Fibroblast of skin of left biceps (primary cell): ENCODE measurements around the gene ASTN2.

ENCODE experiments used
- DNase-seq, 2 experiments: peaks; one replicate each; pipeline ENCODE4 v3.0.0-alpha.2; 2013; ENCODE audit warnings: low read depth in 2 of 2

Gene ASTN2

DNA sequence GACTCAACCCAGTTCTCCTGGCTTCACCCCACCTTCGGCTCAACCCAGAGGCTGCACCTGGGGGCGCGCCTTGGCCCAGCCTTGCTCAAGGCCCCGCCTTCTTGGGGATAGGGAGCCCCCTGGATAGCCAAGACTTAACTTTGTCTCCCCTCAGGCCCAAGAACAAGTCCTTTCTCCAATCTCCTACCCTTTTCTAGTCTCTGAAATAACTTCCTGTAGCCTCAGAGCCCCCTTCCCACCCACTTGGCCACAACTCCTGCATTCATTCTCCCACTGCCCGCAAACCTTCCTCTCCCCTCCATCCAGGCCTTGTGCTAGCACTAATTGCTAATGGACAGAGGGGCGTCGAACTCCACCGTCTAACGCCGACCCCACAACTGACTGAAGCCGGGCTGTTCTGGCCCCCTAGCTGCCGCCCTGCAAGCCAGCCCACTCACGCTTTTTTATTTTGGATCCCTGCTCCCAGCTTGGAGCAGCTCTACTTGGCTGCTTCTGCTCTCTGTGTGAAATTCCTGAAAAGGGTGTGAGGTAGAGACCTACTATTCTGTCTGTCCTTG is 579 bp upstream of the ASTN2 start:
- DNase-seq: no peak

DNA sequence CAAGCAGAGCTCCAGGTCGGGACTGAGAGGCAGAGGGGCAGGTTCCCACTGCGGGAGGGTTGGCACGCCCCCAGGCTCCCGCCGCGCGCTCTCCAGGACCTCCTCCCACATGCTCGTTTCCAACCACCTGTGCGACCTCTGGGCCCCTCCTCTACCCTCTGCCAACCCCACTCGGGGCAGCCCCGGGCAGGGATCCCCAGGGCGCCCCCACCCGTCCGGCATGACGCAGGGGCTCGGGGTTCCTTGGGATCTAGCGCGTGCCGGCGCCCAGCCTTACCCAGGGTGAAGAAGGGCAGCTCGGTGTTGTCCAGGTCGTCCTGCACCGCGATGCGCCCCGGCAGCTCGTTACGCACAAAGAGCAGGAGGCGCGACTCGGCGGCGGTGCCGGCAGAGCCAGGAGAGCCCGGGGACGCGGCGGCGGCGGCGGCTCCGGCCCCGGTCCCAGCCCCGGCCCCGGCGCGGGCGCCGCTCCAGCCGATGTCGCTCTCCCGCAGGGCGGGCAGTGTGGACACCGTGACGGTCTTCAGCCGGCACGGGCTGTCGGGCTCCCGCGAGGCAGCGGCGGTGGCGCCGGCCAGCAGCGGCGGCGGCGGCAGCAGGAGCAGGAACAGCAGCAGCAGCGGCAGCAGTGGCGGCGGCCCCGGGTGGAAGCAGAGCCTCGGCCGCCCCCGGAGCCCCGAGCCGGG is 494 bp downstream of the ASTN2 start:
- DNase-seq: no peak

DNA sequence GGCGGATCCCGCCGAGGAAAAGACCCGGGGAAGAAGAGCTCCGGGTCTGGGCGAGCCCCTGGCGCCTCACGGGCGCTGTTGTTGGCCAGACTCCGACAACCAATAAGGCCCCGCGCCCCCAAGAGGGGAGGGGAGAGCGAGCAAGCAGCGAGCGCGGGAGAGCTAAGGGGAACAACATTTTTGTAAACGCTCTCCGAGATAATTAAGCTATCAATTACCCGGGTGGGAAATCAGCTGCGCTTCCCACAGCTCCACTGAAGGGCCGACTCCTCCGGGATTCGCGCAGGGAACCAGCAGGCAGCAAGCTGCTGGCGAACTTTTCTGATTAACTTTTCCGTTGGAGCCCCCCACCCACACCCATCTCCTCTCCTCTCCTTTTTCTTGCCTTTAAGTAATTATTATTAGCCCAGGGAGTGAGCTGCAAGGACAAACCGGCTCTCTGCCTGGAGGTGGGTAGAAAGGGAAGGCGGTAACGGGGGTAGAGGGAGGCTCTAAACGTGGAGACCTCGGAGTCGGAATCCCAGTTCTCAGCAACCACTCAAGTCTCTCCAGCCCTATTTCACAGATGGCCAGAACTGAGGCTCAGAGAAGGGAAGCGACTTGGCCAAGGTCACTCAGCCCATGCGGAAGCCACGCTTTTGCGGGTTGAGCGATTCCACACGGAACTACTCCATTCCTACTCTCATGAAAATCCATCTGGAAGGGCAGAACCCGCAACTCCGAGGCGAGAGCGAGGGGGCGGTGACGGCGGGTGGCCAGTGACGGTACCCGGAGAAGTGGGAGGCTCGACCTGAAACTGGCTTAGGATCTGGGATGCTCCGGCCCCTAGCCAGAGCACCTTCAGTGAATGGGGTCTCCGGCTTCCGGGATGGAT is 1.3 kb downstream of the ASTN2 start:
- no peak for DNase-seq

DNA sequence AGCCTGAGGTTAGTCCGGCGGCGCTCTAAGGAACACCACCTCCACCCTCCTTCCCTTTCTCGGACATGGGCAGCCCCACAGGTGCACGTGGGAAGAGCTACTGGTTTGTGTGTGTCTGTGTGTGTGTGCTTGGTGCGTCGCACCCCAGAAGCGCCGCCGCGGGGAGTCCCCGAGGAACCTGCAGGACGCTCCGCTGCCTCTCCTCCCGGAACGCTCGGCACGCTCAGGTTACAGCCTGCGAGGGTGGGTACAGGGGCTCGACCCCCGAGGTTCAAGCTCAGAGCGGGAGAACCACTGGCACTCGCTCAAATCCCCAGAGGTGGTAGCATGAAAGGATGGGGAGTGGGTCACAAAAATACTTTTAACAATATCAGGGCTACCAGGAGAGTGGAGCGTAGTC is 2.0 kb downstream of the ASTN2 start:
- no peak for DNase-seq

DNA sequence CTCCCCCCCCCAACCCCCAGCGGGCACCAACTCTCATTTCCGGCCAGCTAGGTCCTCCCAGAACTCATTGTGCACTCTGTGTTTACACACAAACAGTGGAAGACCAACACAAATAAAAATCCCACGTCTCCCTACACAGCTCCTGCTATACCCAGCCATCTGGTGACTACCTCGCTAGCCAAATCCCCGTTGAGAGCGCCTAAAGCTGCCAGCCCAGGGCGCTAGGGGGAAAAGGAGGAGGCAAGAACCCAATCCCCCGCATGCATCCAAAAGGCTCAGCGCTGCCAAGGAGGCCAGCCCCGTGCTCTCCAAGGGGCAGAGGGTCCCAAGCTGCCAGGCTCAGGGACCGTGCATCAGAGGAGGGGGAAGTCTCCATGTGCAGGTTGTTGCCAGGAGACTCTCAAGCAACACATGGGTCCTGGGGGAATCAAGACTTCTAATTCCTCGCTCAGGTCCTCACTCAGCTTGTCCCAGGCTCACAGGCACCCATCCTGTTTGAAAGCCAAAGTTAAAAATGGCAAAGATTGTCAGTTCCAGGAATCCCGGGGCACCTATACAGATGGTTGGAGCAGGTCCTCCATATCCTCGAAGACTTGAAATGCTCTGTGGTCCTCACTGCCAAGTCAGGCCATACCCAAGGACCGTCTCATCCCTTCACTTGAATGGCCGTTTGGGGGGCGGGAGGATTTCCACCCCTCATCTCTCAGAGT is 2.7 kb downstream of the ASTN2 start:
- DNase-seq: no peak

DNA sequence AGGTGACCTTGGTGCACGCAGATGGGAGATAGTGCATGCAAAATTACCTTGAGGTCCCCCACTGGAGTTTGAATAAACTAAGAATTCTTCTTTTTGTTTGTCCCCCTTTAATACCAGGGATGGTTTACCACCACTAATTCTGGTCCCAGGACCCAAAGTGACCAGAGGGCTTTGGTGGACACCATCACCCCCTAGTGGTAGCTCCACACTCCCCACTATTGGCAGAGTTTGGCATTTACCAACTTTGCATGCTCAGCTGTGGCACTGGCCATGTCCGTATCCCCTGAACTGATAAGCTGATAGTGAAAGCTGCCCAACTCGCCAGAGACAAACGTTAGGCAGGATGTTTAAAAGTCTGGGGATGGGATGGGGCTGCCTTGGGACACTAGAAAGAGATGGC is 3.3 kb downstream of the ASTN2 start:
- DNase-seq: no peak

DNA sequence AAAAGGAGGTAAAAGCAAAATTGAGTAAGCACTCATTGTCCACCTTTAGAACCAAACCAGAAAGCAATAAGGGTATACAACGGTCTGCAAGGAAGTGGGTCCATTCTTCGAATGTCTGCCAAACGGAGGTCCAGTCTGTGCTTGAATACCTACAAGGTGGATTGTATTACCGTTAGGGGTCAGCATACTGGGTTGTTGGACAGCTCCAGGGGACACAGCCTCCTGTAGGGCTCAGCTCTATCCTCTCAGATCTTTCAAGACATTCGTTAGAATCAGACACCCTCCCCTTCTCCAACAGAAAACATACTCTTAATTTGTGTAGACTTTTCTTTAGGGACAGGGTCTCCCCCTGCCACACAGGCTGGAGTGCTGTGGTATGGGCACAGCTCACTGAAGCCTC is 5.5 kb downstream of the ASTN2 start:
- DNase-seq: no peak

DNA sequence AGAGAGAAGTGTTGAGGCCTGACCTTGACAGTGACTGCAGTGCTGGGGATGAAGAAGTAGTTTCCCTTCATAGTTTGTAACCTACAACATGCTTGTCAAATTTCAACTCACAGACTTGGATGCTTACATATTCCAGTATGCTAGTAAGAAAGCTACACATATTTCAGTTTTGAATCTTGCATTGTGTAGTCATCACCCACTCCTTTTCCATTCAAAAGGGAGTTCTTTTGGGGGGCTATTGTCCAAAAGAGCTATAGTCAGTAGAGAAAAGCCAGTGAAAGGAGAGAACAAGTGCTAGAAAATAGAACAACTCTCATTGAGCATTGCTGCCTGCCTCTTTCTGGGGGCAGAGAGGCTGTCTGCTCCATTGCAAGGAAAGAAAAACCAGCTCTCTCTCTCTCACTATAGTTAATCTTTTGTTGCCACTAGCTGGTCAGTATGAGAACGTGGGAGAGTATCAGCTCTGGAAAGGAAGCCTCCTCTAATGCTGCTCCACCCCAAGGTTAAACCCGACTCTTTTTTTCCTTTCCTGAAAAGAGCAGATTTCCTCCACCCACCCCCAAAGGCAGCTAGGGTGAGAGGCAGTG is 7.3 kb downstream of the ASTN2 start:
- DNase-seq: no peak

DNA sequence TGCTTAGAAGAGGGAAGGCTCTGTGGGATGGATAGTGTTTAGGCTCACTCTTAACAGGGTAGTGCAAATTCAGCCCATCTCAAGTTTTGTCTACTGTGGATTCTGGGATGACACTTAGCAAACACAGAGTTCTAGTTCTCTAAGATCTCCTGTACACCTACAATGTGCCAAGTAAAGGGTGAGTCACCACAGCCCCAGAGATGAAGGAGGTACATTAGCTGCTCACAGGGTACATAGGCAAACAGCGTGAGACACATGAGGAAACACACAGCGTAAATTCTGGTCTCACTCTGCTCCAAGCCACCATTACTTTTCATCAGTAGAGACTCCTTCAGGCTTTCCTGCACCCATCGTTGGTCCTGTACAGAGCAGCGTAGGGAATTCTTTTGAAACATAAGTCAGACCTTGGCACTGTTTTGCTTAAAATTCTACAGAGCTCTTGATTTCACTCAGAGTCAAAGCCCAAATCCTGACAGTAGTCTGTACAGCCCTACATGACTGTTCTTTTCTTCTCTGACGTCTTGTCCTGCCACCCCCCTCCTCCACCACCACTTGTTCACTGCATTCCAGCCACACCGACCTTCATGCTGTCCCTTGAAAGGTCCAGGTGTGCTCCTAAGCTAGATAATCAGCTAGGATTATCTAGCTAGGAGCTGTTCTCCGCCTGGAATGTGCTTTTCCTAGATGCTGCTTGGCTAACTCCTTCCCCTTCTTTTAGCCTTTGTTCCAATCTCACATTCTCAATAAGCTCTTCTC is 8.7 kb downstream of the ASTN2 start:
- DNase-seq: no peak

DNA sequence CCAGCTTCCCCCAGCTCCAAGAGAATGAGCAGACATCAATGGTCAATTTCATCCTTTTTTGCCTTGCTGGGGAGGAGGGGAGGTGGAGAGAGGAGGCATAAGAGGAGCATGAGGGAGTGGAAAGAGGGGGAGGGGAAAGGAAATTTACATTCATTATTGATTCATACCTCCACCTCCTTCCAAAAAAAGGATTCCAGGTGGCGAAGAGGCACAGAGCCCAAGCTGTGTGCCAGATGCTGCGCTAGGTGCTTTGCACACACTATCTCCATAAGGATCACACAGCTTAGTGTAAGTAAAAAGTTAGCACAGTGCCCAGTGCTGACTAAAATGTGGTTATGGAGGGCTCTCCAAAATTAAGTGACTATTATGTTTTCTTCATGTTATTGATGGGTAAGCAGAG is 11.0 kb downstream of the ASTN2 start:
- DNase-seq: no peak

DNA sequence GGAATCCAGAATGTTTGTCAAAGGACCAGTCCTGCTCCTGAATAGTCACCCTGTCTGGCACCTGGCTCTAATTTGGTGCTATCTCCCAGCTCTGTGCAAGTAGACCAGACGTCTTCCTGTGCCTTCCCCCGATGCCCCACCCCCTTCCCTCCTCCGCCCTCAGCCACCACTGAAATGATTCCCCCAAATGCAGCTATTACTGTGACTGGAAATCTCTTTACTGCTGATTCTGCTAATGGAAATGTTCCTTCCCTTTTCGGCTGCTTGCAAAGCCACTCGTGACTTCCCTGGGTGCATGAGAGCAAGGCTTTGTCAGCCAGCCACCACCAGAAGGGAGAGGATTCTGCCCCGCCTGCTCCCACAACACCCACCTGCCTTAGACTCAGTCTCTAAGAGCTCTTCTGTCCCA is 11.4 kb downstream of the ASTN2 start:
- DNase-seq: no peak

DNA sequence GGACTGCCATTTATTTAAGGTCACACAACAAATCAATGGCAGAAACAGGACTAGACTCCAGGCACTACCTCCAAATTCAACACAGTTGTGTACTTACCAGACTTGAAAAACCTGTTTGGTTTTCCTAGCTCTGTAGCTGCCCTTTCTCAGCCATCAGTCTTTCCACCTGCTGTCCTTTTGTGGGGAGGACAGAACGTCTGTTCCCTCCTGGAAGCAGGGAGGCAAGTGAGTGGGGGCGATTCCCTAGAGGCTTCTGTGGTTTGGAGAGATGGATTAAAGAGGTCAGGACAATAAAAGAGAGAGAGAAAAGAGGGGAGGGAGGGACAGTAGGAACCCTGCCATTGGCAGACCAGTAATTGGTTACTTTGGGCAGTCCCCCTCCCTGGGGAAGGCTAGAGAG is 14.7 kb downstream of the ASTN2 start:
- no peak for DNase-seq

DNA sequence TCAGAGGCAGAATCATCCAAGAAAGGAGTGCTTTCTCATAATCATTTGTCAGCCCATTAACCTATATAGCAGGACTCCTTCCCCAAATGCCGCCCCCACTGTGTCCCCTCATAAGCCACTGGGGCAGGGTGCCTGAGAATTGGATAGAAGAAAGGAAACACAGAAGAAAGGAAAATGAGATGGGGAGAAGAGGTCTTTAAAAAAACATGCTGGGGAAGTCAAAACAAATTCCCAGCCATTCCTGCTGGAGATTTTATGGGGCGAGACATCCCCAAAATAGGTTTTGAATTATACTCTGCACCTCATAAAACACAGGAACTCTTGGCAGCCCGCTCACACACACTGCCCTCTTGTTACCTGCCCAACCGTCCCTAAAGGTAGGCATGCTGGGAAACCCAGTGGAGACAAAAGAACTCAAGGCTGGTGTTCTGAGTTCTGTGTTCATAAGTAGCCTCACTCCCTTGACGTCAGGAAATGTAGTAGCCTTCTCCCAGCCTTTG is 19.7 kb downstream of the ASTN2 start:
- no peak for DNase-seq

DNA sequence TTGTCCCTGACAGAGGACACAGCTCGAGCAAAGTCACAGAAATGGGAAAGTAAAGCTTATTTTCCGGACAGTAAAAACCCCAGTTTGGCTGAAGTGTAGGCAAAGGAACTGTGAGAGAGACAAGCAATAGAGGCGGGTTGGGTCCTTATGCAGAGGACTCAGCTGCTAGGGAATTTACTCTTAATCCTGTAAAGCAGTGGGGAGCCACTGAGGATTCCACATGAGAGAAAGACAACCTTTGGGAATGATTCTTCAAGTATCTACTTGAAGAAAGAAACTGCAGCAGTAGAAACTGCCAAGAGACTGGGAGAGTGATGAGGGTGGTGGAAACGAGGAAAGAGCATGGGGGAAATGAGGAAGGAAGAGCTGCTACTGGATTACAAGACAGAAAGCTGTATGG is 20.2 kb downstream of the ASTN2 start:
- DNase-seq: no peak

DNA sequence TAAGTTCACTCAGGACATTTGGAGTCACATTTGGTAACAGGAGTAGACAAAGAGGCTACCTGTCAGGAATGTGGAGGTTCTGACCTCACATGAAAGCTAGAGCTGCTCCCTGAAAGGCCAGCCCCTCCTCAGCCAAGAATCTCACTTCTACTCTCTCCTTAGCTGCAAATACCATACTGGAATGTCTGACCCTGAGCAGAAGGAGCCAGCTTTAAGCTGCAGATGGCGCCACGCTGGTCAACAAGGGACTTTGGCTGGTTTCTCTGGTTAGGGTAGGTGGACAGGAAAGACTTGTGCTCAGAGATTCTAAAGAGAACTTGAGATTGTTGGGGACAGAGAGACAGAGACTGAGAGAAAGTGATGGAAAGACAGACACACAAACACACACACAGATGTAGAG is 21.9 kb downstream of the ASTN2 start:
- DNase-seq: no peak

DNA sequence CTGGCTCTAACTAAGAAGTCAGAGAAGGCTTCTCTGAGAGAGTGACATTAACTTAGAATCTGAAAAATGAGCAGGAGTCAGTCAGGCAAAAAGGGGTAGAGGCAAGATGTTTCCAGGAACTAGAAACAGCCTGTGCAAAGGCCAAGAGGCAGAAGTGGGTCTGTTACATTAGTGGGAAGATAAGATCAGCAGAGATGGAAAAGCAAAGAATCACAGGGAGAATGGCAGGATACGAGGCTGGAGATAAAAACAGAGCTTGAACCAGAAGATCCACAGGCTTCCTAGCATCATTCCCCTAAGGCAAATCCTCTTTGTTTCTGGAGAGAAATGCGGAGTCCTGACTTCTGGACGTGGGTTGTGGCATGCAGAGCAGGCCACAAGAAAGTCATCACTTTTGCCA is 27.4 kb downstream of the ASTN2 start:
- no peak for DNase-seq

DNA sequence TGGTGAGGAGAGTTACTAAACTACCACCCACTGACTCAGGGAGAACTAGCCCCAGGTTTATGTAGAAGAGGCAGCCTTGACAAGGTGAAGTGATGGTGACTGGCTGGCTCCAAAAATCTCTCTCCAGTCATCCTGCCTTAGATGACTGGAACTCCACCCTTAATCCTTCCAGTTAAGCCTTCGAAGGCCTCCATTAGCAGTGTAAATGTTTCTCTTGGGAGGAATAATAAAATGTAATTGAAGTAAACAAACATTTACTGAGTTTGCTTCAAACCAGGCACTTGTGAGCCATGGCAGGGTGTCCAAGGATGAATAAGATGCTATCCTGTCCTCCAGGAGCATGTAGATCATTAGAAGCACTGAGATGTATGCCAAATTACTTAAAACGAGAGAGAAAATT is 35.5 kb downstream of the ASTN2 start:
- no peak for DNase-seq

DNA sequence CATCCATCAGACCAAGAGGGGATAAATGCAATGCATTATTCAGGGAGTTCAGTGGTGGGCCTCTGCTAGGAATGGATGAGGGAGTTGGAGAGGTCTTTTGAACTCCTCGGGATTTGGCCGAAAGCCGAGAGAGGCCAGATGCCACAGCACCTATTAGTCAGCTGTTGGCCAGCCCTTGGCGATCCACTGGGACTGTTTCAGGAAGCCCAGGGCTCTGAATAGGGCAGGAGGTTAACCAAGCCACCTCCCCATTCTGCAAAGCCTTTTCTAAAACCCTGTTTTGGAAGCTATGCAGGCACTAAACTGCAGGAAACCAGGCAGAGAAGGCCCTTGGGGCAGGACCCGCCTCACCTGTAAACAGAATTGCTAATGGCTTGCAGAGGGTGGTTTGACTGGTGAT is 37.8 kb downstream of the ASTN2 start:
- no peak for DNase-seq

DNA sequence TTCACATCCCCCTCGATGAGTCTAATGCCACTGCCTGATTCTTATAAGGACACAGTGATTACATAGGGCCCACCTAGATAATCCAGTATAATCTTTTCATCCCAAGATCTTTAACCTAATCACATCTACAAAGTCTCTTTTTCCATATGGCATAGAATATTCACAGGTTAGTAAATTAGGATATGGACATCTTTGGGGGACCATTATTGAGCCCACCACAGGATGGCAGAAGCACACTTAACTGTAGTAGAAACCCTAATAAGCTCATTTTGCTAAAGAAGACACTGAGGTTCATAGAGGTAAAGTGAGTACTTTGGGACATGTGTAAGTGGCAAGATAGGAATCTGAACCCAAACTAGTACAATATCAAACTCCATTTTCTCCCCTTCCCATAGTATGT is 38.9 kb downstream of the ASTN2 start:
- DNase-seq: no peak

DNA sequence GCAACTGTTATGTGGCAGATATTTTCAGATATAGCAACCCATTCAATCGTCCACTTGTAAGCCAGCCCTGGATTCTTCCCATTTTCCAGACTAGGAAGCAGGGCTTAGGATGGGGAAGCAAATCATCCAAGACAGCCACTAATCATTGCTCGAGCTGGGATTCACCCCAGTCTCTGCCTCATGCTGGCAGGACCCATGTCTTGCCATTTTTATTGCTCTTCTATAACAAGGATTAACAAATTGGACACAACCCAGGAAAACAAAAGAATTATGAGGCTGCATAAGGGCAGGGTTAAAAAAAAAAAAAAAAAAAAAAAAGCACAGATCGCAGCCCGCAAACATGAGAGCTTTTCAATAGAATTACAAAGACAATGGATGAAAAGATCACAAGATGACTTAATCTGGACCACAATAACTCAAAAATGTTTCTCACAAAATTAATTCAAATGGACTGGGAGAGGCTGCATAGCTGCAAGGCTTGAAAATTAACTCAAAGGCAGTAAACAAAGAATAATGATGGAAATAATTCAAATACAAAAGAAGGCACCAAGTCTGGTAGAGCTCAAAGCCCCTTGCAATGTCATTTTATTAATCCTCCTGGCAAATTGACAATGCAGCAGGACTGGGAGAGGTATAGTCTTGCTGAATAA is 40.7 kb downstream of the ASTN2 start:
- DNase-seq: no peak
